Measurements from ENCODE around the gene KRTAP20-1. TPM values are rescaled to one million over a fixed set of nuclear protein-coding genes. Genes with fewer than 3 reads are reported as not detected.

KRTAP20-1 gene
- total RNA-seq = not detected

GRCh38 chr21:30616125-30616524, at the start of gene KRTAP20-1:
Gene KRTAP20-1 (plus strand): TSS chr21:30616425. CDS start chr21:30616455, 30 bp downstream.
- intact Hi-C loops (cut with DNase I) = no loop called here
- Histone ChIP-seq H3K4me1 (no peaks in the 10 kb centered on the region), H3K27me3 (no peaks in the 10 kb centered on the region), H3K27ac (no peak within 1 kb of the TSS), H3K36me3 (no peaks in the 10 kb centered on the region), H3K4me3 (no peak within 1 kb of the TSS), H3K9me3 (no peaks in the 10 kb centered on the region)
- TF ChIP-seq POLR2A (IDR thresholded peaks at IDR 0.05) (no peak), CTCF (IDR thresholded peaks at IDR 0.05) (no peak)
- DNase-seq = no peak
- WGBS, 2 donors = 90 to 97% methylated on average over 2 of the region's 2 CpGs

- no peaks in the 10 kb centered on the region for H3K36me3 ChIP-seq
- H3K27ac ChIP-seq = no peak overlapping the region
- H3K27me3 ChIP-seq = no peaks in the 10 kb centered on the region
- intact Hi-C loops (cut with DNase I) = no loop called here
- no peaks in the 10 kb centered on the region for H3K9me3 ChIP-seq
- DNase-seq = no peak
- no peaks in the 10 kb centered on the region for H3K4me1 ChIP-seq
- no peak overlapping the region for H3K4me3 ChIP-seq
- TF ChIP-seq POLR2A (IDR thresholded peaks at IDR 0.05) (no peak), CTCF (IDR thresholded peaks at IDR 0.05) (no peak)
Measured at GRCh38 chr21:30567617-30568016, 48.6 kb upstream of the KRTAP20-1 start.

GRCh38 chr21:30577766-30578165, 38.5 kb upstream of the KRTAP20-1 start:
- TF ChIP-seq CTCF (IDR thresholded peaks at IDR 0.05) = no peak
- TF ChIP-seq POLR2A (IDR thresholded peaks at IDR 0.05) = no peak
- intact Hi-C loops (cut with DNase I) = no loop called here
- DNase-seq = no peak

GRCh38 chr21:30579346-30579745, 36.9 kb upstream of the KRTAP20-1 start:
- Histone ChIP-seq H3K4me1 (no peaks in the 10 kb centered on the region), H3K9me3 (no peaks in the 10 kb centered on the region), H3K27ac (no peak overlapping the region), H3K4me3 (no peak overlapping the region), H3K36me3 (no peaks in the 10 kb centered on the region), H3K27me3 (no peaks in the 10 kb centered on the region)
- TF ChIP-seq CTCF (IDR thresholded peaks at IDR 0.05) (no peak), POLR2A (IDR thresholded peaks at IDR 0.05) (no peak)
- 33 to 48% methylated on average over 1 of the region's 1 CpG for WGBS, 2 donors
- no peak for DNase-seq
- intact Hi-C loops (cut with DNase I) = no loop called here

More at GRCh38 chr21:30577766-30578165, 38.5 kb upstream of the KRTAP20-1 start:
- H3K36me3 ChIP-seq = no peaks in the 10 kb centered on the region
- H3K4me1 ChIP-seq = no peaks in the 10 kb centered on the region
- no peak overlapping the region for H3K4me3 ChIP-seq
- no peaks in the 10 kb centered on the region for H3K9me3 ChIP-seq
- H3K27ac ChIP-seq = no peak overlapping the region
- no peaks in the 10 kb centered on the region for H3K27me3 ChIP-seq

- H3K36me3 ChIP-seq = no peaks in the 10 kb centered on the region
- no peak for DNase-seq
- no peak overlapping the region for H3K27ac ChIP-seq
- no peaks in the 10 kb centered on the region for H3K4me1 ChIP-seq
- no peaks in the 10 kb centered on the region for H3K27me3 ChIP-seq
- intact Hi-C loops (cut with DNase I) = no loop called here
- TF ChIP-seq CTCF (IDR thresholded peaks at IDR 0.05) (no peak), POLR2A (IDR thresholded peaks at IDR 0.05) (no peak)
- no peak overlapping the region for H3K4me3 ChIP-seq
- 39 to 49% methylated on average over 3 of the region's 3 CpGs for WGBS, 2 donors
- H3K9me3 ChIP-seq = no peaks in the 10 kb centered on the region
Measured at GRCh38 chr21:30580132-30580531, 36.1 kb upstream of the KRTAP20-1 start.

Measured in esophagus squamous epithelium (tissue), 5 donors.